COLO668 (cell line): Measurements from ENCODE around the gene LGALSL.

ENCODE experiments used
- DNase-seq: peaks from one replicate; lab custom pipeline; 2025; ENCODE audit not compliant: unreplicated experiment; lab: John Stamatoyannopoulos, UW

LGALSL gene

GRCh38 chr2:64470071-64470470, 16.1 kb downstream of the LGALSL start:
- no peak for DNase-seq

GRCh38 chr2:64470766-64471295, 16.9 kb downstream of the LGALSL start:
- no peak for DNase-seq

GRCh38 chr2:64471600-64471999, 17.6 kb downstream of the LGALSL start:
- DNase-seq: no peak

GRCh38 chr2:64472881-64473280, 18.9 kb downstream of the LGALSL start:
- no peak for DNase-seq

GRCh38 chr2:64474121-64474571, 20.2 kb downstream of the LGALSL start:
- no peak for DNase-seq

GRCh38 chr2:64474636-64475035, 20.7 kb downstream of the LGALSL start:
- DNase-seq: no peak

- no peak for DNase-seq
These were observed 23.1 kb downstream of the LGALSL start for GRCh38 chr2:64477037-64477436.

GRCh38 chr2:64477979-64478378, 24.0 kb downstream of the LGALSL start:
- DNase-seq: no peak

GRCh38 chr2:64478502-64479230, 24.7 kb downstream of the LGALSL start:
- peak; percentile 38 for DNase-seq

GRCh38 chr2:64479259-64480117, 25.5 kb downstream of the LGALSL start:
- peak; percentile 77 for DNase-seq

GRCh38 chr2:64481665-64482064, 27.7 kb downstream of the LGALSL start:
- DNase-seq: no peak

- DNase-seq: no peak
These were observed 28.3 kb downstream of the LGALSL start for GRCh38 chr2:64482243-64482642.

- DNase-seq: peak; percentile 16
These were observed 29.0 kb downstream of the LGALSL start for GRCh38 chr2:64482765-64483504.

GRCh38 chr2:64485331-64485730, 31.4 kb downstream of the LGALSL start:
- DNase-seq: no peak

- peak; percentile 44 for DNase-seq
These were observed 32.0 kb downstream of the LGALSL start for GRCh38 chr2:64485961-64486360.

GRCh38 chr2:64487256-64488049, 33.5 kb downstream of the LGALSL start:
- DNase-seq: no peak

GRCh38 chr2:64488050-64488974, 34.4 kb downstream of the LGALSL start:
- DNase-seq: peak; percentile 68

- no peak for DNase-seq
These were observed 35.3 kb downstream of the LGALSL start for GRCh38 chr2:64489081-64489751.

- no peak for DNase-seq
These were observed 37.5 kb downstream of the LGALSL start for GRCh38 chr2:64491426-64491825.
